Measurements from ENCODE around the gene NOC3L. TPM values are rescaled to one million over a fixed set of nuclear protein-coding genes. Genes with fewer than 3 reads are reported as not detected.
A peak's percentile ranks its signal among the peaks of the same experiment; 100 is the strongest.

The NOC3L gene
- total RNA-seq, 1 donor from 2014 or later = 21.1 TPM

DNA sequence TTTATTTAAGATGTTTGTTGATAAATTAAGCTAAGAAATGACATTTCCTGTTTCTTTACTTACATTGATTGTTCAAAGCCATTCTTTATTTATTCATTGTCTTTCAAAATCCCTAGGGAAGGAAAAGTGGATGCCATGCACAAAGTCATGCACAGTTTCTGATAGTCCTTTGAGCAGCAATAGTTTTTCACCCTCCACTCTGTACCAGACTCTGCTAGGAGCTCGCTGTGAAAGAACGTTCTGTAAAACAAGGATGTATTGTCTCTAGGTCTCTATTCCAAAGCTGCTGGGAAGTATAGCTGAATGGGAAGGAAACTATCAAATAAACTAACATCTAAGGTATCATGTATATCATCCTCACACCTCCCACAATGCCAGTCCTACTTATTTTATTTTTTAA, 7.8 kb upstream of the NOC3L start:
- no peaks in the 10 kb centered on the region for H3K36me3 Mint-ChIP-seq
- no peak overlapping the region for H3K27ac Mint-ChIP-seq
- no peak for DNase-seq (ENCODE audit: extremely low spot score, unreplicated experiment)

DNA sequence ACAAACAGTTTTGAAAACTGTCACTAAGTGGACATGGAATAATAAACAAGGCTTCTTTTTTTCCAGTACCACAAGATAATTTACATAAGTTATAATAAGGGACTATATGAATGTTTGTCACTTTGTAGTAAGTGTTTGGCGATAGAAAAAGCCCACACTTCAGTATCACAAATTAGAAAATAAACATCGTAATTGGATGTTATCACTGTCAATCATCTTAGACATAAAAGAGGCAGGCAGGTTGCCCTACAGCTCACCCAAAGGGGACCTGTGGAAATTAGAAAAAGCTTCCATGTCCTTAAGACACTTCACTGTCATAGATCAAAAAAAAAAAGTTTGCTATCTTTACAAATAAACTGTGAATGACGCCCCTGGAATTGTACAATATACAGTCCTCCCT, 3.6 kb upstream of the NOC3L start:
- H3K9me3 Mint-ChIP-seq = no peaks in the 10 kb centered on the region
- H3K27ac Mint-ChIP-seq = no peak overlapping the region
- DNase-seq (ENCODE audit: extremely low spot score, unreplicated experiment) = no peak
- H3K36me3 Mint-ChIP-seq = no peaks in the 10 kb centered on the region
- peaks cover 6% of the 10 kb centered on the region for H3K27me3 Mint-ChIP-seq
- H3K4me3 Mint-ChIP-seq = no peak overlapping the region
- TF ChIP-seq, protein P1, sequence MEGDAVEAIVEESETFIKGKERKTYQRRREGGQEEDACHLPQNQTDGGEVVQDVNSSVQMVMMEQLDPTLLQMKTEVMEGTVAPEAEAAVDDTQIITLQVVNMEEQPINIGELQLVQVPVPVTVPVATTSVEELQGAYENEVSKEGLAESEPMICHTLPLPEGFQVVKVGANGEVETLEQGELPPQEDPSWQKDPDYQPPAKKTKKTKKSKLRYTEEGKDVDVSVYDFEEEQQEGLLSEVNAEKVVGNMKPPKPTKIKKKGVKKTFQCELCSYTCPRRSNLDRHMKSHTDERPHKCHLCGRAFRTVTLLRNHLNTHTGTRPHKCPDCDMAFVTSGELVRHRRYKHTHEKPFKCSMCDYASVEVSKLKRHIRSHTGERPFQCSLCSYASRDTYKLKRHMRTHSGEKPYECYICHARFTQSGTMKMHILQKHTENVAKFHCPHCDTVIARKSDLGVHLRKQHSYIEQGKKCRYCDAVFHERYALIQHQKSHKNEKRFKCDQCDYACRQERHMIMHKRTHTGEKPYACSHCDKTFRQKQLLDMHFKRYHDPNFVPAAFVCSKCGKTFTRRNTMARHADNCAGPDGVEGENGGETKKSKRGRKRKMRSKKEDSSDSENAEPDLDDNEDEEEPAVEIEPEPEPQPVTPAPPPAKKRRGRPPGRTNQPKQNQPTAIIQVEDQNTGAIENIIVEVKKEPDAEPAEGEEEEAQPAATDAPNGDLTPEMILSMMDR (conservative IDR thresholded peaks at IDR 0.05) = no peak
- H3K4me1 Mint-ChIP-seq (ENCODE audit: unreplicated experiment) = peaks cover 4% of the 10 kb centered on the region

More for the DNA sequence above, 7.8 kb upstream of the NOC3L start:
- Mint-ChIP-seq H3K27me3 (peaks cover 13% of the 10 kb centered on the region), H3K4me1 (ENCODE audit: unreplicated experiment) (no peaks in the 10 kb centered on the region), H3K4me3 (no peak overlapping the region), H3K9me3 (no peaks in the 10 kb centered on the region)
- TF ChIP-seq, protein P1 (conservative IDR thresholded peaks at IDR 0.05) = no peak

DNA sequence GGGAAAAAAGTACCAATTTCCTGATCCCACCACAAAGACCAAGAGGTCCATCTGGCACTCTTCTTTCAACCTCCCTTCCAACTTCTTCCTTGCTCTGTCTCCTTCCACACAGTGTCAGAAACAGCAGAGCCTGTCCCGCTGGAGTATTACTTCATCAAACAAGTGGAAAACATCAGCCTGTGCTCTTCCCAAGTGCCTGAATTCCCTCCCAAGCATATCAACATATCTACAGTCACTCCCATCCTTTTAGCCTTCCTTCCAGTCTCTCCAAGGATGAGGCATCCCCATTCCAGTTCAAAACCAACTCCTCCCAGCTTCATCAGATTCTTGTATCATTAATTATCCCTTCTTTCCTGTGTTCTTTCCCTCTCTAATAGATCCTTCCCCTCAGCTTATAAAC, 1.7 kb upstream of the NOC3L start:
- peaks cover 4% of the 10 kb centered on the region for H3K4me1 Mint-ChIP-seq (ENCODE audit: unreplicated experiment)
- H3K27ac Mint-ChIP-seq = peak overlapping the region; percentile 7
- peak overlapping the region; percentile 67 for H3K4me3 Mint-ChIP-seq
- peaks cover 6% of the 10 kb centered on the region for H3K27me3 Mint-ChIP-seq
- TF ChIP-seq, protein P1 (conservative IDR thresholded peaks at IDR 0.05) = no peak
- peaks cover 6% of the 10 kb centered on the region for H3K36me3 Mint-ChIP-seq
- H3K9me3 Mint-ChIP-seq = no peaks in the 10 kb centered on the region
- DNase-seq (ENCODE audit: extremely low spot score, unreplicated experiment) = no peak

DNA sequence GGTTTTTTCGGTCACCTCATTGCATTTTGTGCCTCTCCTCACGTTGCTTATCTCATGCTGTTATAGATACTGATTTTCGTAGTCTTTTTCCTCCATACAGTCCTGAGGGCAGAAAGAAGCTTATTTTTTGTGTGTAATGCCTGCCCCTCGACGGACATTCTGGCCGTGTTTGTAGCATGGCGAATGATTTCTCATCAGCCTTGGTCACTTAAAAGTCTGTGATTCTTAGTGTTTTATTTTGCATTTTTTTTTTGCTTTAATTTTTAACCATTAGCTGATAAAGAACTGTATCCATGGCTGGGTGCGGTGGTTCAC, 469 bp upstream of the NOC3L start:
- TF ChIP-seq, protein P1 (conservative IDR thresholded peaks at IDR 0.05) = no peak
- no peaks in the 10 kb centered on the region for H3K9me3 Mint-ChIP-seq
- H3K36me3 Mint-ChIP-seq = peaks cover 10% of the 10 kb centered on the region
- H3K4me3 Mint-ChIP-seq = peak overlapping the region; percentile 95
- H3K4me1 Mint-ChIP-seq (ENCODE audit: unreplicated experiment) = peaks cover 9% of the 10 kb centered on the region
- peak overlapping the region; percentile 91 for H3K27ac Mint-ChIP-seq
- no peak for DNase-seq (ENCODE audit: extremely low spot score, unreplicated experiment)
- peaks cover 6% of the 10 kb centered on the region for H3K27me3 Mint-ChIP-seq

DNA sequence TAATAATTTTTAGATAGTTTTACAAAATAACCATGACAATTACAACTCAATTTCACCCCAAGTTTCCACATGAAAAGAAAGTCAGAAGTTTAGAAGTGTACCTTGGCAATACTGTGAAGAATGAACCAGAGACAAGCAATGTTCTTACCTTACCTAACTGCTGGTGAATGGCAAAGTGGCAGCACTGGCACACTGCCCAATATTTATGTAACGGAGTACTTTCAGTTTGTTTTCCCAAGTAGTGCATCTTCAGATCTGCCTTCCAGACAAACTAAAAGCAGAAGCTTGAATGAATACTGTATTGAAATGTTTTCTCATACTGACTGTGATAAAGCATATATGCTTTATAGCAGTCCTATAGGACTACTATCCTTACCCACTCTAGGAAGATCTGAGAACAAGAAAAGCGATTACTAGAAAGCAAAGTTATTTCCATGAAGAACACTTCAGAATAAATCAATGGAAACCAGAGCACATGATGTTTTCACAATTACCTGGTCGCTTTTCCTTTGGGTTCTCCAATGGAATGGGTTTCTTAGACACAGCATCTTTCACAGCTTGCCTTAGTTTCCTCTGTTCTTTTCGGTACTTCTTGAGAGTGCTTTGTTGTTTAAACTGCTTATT, 1.5 kb downstream of the NOC3L start:
- no peaks in the 10 kb centered on the region for H3K9me3 Mint-ChIP-seq
- peaks cover 6% of the 10 kb centered on the region for H3K27me3 Mint-ChIP-seq
- H3K36me3 Mint-ChIP-seq = peaks cover 15% of the 10 kb centered on the region
- H3K27ac Mint-ChIP-seq = no peak overlapping the region
- peak overlapping the region; percentile 95 for H3K4me3 Mint-ChIP-seq
- no peak for DNase-seq (ENCODE audit: extremely low spot score, unreplicated experiment)
- H3K4me1 Mint-ChIP-seq (ENCODE audit: unreplicated experiment) = peaks cover 9% of the 10 kb centered on the region
- TF ChIP-seq, protein P1 (conservative IDR thresholded peaks at IDR 0.05) = no peak

DNA sequence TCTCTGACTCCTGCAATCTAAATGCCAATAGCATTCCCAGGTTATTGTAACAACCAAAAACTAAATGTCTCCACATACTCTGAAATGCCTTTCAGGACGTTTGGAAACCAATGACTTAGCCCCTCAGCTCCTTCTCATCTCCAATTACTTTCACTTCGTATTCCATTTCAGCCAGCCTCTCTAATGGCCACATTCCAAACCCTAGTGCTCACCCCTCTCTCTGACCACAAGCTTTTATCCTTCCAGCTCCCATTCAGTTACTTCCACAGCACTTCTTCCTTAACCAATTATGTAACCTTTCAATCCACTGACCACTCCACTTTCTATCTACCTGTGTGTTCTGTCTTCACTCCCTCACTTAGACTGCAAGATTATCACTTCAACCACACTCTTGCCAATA, 4.3 kb downstream of the NOC3L start:
- Mint-ChIP-seq H3K36me3 (peaks cover 15% of the 10 kb centered on the region), H3K4me3 (no peak overlapping the region), H3K4me1 (ENCODE audit: unreplicated experiment) (peaks cover 9% of the 10 kb centered on the region), H3K27me3 (no peaks in the 10 kb centered on the region), H3K27ac (no peak overlapping the region), H3K9me3 (no peaks in the 10 kb centered on the region)
- DNase-seq (ENCODE audit: extremely low spot score, unreplicated experiment) = no peak
- TF ChIP-seq, protein P1 (conservative IDR thresholded peaks at IDR 0.05) = no peak
